Tibial nerve (tissue), 4 donors: ENCODE data around the gene ENDOV. TPM values are rescaled to one million over a fixed set of nuclear protein-coding genes. Genes with fewer than 3 reads are reported as not detected.

Source experiments
- DNase-seq, 2 donors: peaks; one replicate each; pipeline ENCODE4 v3.0.0-alpha.2; 2019; ENCODE audit warnings: low spot score in 2 of 2
- H3K27ac ChIP-seq, 4 donors: fragments of 200-600 bp; sonication (generic) in 3 of 4; one replicate each; pipeline ENCODE4 v1.5.1; 2017 to 2019; ENCODE audit warnings: mild to moderate bottlenecking in 1 of 4
- H3K27me3 ChIP-seq, 2 donors: fragments of 200-600 bp; sonication (generic) in 1 of 2; one replicate each; pipeline versions ENCODE4 v1.5.1 to v1.6.0; 2017 to 2019
- H3K36me3 ChIP-seq, 3 donors: fragments of 200-600 bp; sonication (generic); one replicate each; pipeline ENCODE4 v1.5.1; 2018 to 2019
- H3K4me1 ChIP-seq, 4 donors: fragments of 200-600 bp; sonication (generic) in 3 of 4; one replicate each; pipeline ENCODE4 v1.5.1; 2017 to 2019
- H3K4me3 ChIP-seq, 4 donors: fragments of 200-600 bp; sonication (generic) in 3 of 4; one replicate each; pipeline ENCODE4 v1.5.1; 2017 to 2019; ENCODE audit warnings: mild to moderate bottlenecking in 1 of 4, moderate library complexity in 1 of 4
- H3K9me3 ChIP-seq, 4 donors: fragments of 200-600 bp; sonication (generic) in 3 of 4; one replicate each; pipeline ENCODE4 v1.5.1; 2017 to 2019
- EP300 ChIP-seq, 2 donors: sonication (generic); formaldehyde crosslinking; IDR thresholded peaks; one replicate each; pipeline ENCODE4 v1.6.1; 2017; ENCODE audit warnings: antibody characterized with exemption in 2 of 2, mild to moderate bottlenecking in 1 of 2
- POLR2A ChIP-seq, 2 donors: fragments of 450-650 bp; IDR thresholded peaks; one replicate each; pipeline ENCODE4 v1.6.1; 2017; ENCODE audit warnings: antibody characterized with exemption in 2 of 2, mild to moderate bottlenecking in 2 of 2, moderate library complexity in 2 of 2
- WGBS, 2 donors: methylation state at CpG; one replicate each; pipeline ENCODE4 v1.1.5; 2018; 5-methylcytosine and 5-hydroxymethylcytosine counted together
- total RNA-seq, 4 donors: library from RNA; depleted of rRNA; stranded (reverse); fragments of >200 nt; gene quantifications; one replicate each; pipeline ENCODE4 v1.1.0, GENCODE V29; 2016
- TF ChIP-seq, protein P1 (sequence below), 5 experiments: fragments of 200-600 bp in 3 of 5; fragments of 450-650 bp in 2 of 5; sonication (generic) in 3 of 5; IDR thresholded peaks; one replicate each; pipeline ENCODE4 v1.5.1; 2016 to 2019; ENCODE audit warnings: antibody characterized with exemption in 5 of 5, mild to moderate bottlenecking in 3 of 5, moderate library complexity in 2 of 5

The ENDOV gene
- total RNA-seq, 4 donors from 2014 or later: 9.8 to 30.3 (median 16.6) TPM

DNA sequence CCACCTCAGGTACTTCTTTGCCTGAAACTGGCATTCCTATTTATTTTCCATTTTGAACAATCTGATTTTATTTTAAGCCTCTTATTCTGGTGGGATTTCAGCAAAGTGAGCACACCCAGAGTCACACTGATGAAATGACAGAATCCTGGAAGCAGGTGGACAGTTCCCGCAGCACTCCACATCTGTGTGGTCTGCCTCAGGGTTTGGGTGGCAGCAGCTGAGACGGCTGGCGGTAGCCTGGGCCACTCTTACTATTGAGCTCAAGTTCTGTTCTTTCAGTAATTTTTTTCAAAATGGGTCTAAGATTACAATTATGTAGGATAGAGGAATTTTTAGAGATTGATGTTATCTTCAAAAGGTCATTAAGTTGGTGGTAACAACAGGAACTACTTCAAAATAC is 32.5 kb upstream of the ENDOV start:
- TF ChIP-seq POLR2A (IDR thresholded peaks at IDR 0.05) (no peak), EP300 (IDR thresholded peaks at IDR 0.05) (no peak)
- TF ChIP-seq, protein P1, sequence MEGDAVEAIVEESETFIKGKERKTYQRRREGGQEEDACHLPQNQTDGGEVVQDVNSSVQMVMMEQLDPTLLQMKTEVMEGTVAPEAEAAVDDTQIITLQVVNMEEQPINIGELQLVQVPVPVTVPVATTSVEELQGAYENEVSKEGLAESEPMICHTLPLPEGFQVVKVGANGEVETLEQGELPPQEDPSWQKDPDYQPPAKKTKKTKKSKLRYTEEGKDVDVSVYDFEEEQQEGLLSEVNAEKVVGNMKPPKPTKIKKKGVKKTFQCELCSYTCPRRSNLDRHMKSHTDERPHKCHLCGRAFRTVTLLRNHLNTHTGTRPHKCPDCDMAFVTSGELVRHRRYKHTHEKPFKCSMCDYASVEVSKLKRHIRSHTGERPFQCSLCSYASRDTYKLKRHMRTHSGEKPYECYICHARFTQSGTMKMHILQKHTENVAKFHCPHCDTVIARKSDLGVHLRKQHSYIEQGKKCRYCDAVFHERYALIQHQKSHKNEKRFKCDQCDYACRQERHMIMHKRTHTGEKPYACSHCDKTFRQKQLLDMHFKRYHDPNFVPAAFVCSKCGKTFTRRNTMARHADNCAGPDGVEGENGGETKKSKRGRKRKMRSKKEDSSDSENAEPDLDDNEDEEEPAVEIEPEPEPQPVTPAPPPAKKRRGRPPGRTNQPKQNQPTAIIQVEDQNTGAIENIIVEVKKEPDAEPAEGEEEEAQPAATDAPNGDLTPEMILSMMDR (IDR thresholded peaks at IDR 0.05): no peak
- no peak overlapping the region for H3K27ac ChIP-seq
- no peak for DNase-seq
- 86 to 88% methylated on average over 3 of the region's 3 CpGs for WGBS, 2 donors
- no peak overlapping the region for H3K4me3 ChIP-seq
- H3K4me1 ChIP-seq: no peaks in the 10 kb centered on the region
- H3K36me3 ChIP-seq: peaks cover 0 to 100% (median 39%) of the 10 kb centered on the region in 3 donors
- H3K27me3 ChIP-seq: no peaks in the 10 kb centered on the region
- no peaks in the 10 kb centered on the region for H3K9me3 ChIP-seq

DNA sequence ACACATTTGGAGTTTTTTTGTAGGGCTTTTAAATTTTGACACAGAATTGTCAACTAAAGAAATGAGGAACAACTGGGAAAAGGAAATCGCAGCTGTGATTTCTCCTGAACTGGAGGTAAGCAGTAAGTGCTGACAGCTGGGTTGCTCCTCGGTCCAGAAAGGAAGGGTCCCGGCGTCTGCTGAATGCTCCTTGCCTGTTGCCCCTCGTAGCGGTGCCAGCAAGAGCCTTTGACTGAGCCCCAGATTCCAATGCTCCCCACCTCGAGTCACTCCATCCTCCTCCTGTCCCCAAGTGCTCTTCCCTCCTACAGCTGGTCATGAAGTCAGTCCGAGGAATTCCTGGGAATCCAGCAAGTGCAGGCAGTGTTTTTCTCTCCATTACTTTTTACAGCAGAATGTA is 32.0 kb upstream of the ENDOV start:
- H3K9me3 ChIP-seq: no peaks in the 10 kb centered on the region
- H3K36me3 ChIP-seq: peaks cover 0 to 100% (median 39%) of the 10 kb centered on the region in 3 donors
- 77 to 82% methylated on average over 8 of the region's 8 CpGs for WGBS, 2 donors
- no peak overlapping the region for H3K27ac ChIP-seq
- TF ChIP-seq POLR2A (IDR thresholded peaks at IDR 0.05): no peak
- TF ChIP-seq EP300 (IDR thresholded peaks at IDR 0.05): no peak
- TF ChIP-seq, protein P1 (IDR thresholded peaks at IDR 0.05): no peak
- H3K27me3 ChIP-seq: no peaks in the 10 kb centered on the region
- no peaks in the 10 kb centered on the region for H3K4me1 ChIP-seq
- H3K4me3 ChIP-seq: no peak overlapping the region
- DNase-seq: no peak

DNA sequence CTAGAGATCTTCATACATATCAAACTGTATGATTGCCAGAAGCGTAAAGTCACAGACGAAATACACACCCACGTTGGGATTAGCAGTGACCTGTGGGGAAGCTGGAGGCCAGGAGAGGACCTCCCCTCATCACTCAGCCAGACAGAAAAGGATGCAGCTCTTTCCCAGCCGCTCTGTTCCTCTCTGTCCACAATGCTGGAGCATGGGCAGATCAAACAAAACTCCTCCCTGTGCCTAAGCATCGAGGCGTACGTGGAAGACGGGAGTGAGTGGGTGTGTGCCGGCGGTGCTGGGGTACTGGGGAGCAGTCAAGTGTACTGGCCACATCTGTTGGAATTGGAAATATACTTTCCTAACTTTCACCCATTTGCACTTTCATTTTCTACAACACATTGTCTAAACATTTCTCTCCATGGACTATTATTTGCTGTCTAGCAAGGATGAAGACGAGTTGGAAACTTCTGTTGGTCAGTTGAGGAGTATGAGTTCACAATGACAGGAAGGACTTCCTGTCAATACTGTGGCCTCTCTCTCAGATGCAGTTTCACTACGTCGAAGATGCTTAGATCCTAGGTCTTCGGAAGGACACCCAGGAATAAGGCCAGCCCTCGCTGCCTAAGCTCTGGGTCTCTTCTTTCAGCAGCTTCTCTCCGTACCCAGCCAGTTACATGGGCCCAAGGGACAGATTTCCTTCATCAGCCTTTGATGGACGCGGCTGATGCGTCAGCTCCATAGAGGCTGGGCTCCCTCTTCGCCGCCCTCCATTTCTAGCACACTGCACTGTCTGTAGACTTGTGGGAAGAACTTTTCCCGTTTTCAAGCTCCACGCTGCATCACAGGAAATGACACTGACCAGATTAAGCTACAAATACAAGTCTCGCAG is 30.6 kb upstream of the ENDOV start:
- Histone ChIP-seq H3K9me3 (no peaks in the 10 kb centered on the region), H3K27me3 (no peaks in the 10 kb centered on the region), H3K27ac (no peak overlapping the region), H3K4me3 (no peak overlapping the region), H3K4me1 (no peaks in the 10 kb centered on the region), H3K36me3 (peaks cover 0 to 100% (median 53%) of the 10 kb centered on the region in 3 donors)
- WGBS, 2 donors: 70 to 82% methylated on average over 24 of the region's 24 CpGs
- no peak for DNase-seq
- TF ChIP-seq EP300 (IDR thresholded peaks at IDR 0.05) (no peak), POLR2A (IDR thresholded peaks at IDR 0.05) (no peak)
- TF ChIP-seq, protein P1 (IDR thresholded peaks at IDR 0.05): no peak

DNA sequence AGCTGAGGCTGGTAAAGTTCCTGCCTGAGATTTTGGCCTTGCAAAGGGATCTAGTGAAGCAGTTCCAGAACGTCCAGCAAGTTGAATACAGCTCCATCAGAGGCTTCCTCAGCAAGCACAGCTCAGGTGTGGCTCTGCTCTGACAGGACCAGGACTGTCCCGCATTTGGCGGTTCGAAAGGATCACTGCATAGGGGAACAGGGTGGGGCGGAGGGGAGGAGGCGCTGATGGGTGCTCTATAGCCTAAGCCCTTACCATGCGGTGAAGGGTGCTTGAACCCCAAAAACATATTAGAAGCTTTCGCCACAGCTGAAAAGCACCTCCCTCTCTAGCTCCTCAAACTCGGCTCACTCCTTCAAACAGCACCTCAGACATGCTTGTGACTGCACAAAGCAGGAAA is 29.9 kb upstream of the ENDOV start:
- WGBS, 2 donors: 92% methylated on average over 9 of the region's 9 CpGs
- TF ChIP-seq, protein P1 (IDR thresholded peaks at IDR 0.05): no peak
- Histone ChIP-seq H3K4me1 (no peaks in the 10 kb centered on the region), H3K9me3 (no peaks in the 10 kb centered on the region), H3K27me3 (no peaks in the 10 kb centered on the region), H3K4me3 (no peak overlapping the region), H3K27ac (no peak overlapping the region), H3K36me3 (peaks cover 0 to 100% (median 60%) of the 10 kb centered on the region in 3 donors)
- DNase-seq: no peak

DNA sequence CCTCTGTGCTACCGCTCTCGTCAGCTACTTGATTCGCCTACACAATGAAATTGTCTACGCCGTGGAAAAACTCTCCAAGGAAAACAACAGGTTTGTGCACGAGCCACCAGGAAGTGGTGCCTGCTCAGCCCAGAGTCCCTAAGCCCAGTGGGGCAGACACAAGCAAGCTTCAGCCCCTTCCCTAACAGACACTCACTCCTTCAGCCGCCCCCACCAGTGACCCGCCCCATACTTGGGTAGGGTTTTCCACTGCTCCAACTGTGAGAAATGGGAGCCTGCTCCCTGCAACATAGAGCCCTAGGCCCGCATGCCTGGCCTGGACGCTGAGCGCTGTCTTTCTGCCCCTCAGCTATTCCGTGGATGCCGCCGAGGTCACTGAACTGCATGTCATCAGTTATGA is 28.6 kb upstream of the ENDOV start:
- no peak for DNase-seq
- Histone ChIP-seq H3K4me1 (no peaks in the 10 kb centered on the region), H3K27me3 (no peaks in the 10 kb centered on the region), H3K4me3 (no peak overlapping the region), H3K9me3 (no peaks in the 10 kb centered on the region), H3K27ac (no peak overlapping the region), H3K36me3 (peaks cover 0 to 100% (median 53%) of the 10 kb centered on the region in 3 donors)
- no peak for TF ChIP-seq POLR2A (IDR thresholded peaks at IDR 0.05)
- TF ChIP-seq EP300 (IDR thresholded peaks at IDR 0.05): no peak
- TF ChIP-seq, protein P1 (IDR thresholded peaks at IDR 0.05): no peak
- 87 to 95% methylated on average over 14 of the region's 14 CpGs for WGBS, 2 donors
